ENCODE measurements around the gene PCID2.

- TF ChIP-seq CTCF (IDR thresholded peaks at IDR 0.05; ENCODE audit: insufficient read depth, low read length, poor library complexity, severe bottlenecking): no peak
- TF ChIP-seq EZH2phosphoT487 (conservative IDR thresholded peaks at IDR 0.05; ENCODE audit: low read length): no peak
Measured at GRCh38 chr13:113150550-113151365, 57.7 kb downstream of the PCID2 start.
